ENCODE results near the gene MORF4L1.
"Not testable (repeated sequence)": the region's sequence is repeated elsewhere in the genome, so short reads cannot be mapped to it uniquely, and the experiment has no call there.

The MORF4L1 gene

DNA sequence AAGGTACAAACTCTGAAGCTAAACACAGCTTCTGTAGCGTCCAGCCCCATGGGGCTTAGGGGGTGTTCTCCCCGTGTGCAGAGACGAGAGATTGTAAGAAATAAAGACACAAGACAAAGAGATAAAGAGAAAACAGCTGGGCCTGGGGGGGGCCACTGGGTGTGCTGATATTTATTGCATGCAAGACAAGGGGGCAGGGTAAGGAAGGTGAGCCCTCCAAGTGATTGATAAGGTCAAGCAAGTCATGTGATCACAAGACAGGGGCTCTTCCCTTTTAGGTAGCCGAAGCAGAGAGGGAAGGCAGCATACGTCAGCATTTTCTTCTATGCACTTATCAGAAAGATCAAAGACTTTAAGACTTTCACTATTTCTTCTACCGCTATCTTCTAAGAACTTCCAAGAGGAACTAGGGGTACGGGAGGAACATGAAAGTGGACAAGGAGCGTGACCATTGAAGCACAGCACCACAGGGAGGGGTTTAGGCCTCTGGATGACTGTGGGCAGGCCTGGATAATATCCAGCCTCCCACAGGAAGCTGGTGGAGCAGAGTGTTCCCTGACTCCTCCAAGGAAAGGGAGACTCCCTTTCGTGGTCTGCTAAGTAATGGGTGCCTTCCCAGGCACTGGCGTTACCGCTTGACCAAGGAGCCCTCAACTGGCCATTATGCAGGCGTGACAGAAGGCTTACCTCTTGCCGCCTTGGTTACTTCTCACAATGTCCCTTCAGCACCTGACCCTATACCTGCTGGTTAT lies 29.8 kb downstream of the MORF4L1 start:
- H3K4me3 Mint-ChIP-seq; H3K4me1 Mint-ChIP-seq (ENCODE audit: low read depth); DNase-seq; H3K27me3 Mint-ChIP-seq; H3K9me3 Mint-ChIP-seq: not testable (repeated sequence)
- peak overlapping the region; percentile 9 for H3K27ac Mint-ChIP-seq
- peaks cover 95% of the 10 kb centered on the region for H3K36me3 Mint-ChIP-seq (ENCODE audit: low read depth)

DNA sequence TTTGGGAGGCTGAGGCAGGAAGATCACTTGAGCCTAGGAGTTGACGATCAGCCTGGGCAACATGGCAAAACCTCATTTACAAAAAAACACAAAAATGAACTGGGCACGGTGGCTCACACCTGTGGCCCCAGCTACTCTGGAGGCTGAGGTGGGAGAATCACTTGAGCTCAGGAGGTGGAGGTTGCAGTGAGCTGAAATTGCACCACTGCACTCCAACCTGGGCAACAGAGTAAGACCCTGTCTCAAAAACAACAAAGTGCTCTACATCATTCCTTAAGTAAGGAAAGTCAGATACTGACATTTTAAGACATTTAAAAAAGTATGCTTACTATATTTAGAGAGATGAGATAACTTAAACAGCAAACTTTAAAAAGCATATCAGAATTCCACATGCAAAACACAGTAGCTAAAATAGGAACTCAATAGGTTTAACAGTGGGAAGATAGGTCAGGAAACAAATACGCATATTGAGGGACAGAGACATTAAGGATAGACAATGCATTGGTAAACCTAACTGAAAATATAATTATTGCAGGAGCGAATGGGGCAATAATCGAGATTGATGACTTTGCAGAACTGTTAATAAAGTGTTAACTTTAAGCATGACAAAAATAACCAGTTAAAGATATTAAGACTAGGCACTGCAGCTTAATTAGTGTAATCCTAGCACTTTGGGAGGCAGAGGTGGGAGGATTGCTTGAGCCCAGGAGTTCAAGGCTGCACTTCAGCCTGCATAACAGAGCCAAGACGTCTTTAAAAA lies 32.1 kb downstream of the MORF4L1 start:
- Mint-ChIP-seq H3K4me1 (ENCODE audit: low read depth) (peaks cover 11% of the 10 kb centered on the region), H3K36me3 (ENCODE audit: low read depth) (peaks cover 93% of the 10 kb centered on the region), H3K4me3 (no peak overlapping the region), H3K9me3 (no peaks in the 10 kb centered on the region), H3K27me3 (no peaks in the 10 kb centered on the region), H3K27ac (no peak overlapping the region)
- DNase-seq: no peak

DNA sequence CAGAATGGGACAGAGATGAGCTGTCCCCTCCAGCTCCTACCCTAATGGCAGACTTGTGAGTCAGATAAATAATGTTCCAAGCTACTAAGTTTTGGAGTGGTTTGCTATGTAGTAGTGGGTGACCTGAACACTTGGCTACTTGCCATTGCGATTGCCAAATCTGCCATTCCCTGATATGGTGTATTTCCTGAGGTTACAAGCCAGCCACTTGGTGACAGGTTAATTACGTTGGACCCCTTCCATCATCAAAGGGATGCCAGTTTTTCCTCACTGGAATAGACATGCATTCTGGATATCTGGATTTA lies 33.6 kb downstream of the MORF4L1 start:
- H3K4me3 Mint-ChIP-seq: no peak overlapping the region
- H3K9me3 Mint-ChIP-seq: no peaks in the 10 kb centered on the region
- H3K27ac Mint-ChIP-seq: peak overlapping the region; percentile 20
- no peak for DNase-seq
- no peaks in the 10 kb centered on the region for H3K27me3 Mint-ChIP-seq
- H3K36me3 Mint-ChIP-seq (ENCODE audit: low read depth): peaks cover 95% of the 10 kb centered on the region
- peaks cover 15% of the 10 kb centered on the region for H3K4me1 Mint-ChIP-seq (ENCODE audit: low read depth)

DNA sequence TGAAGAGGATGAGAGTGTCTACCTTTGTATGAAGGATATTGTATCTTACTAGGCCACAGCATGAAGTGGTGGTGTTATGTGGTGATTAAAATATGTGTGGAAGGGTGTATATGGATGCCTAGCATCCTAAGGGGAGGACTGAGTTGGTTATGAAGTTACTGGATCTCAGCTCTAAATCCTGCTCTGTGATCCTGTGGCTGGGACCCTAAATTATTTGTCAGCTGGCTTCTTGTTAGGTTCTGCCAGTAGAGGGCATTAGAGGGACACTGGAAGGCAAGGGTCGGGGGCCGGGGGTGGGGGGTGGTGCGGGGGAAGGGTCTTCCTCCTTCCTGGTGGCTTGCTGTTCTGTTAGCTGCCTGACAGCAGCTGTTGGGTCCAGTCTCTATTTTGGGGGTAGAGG lies 34.9 kb downstream of the MORF4L1 start:
- Mint-ChIP-seq H3K27me3 (no peaks in the 10 kb centered on the region), H3K27ac (peak overlapping the region; percentile 45), H3K4me3 (no peak overlapping the region), H3K4me1 (ENCODE audit: low read depth) (peaks cover 11% of the 10 kb centered on the region), H3K9me3 (no peaks in the 10 kb centered on the region), H3K36me3 (ENCODE audit: low read depth) (peaks cover 95% of the 10 kb centered on the region)
- DNase-seq: no peak

DNA sequence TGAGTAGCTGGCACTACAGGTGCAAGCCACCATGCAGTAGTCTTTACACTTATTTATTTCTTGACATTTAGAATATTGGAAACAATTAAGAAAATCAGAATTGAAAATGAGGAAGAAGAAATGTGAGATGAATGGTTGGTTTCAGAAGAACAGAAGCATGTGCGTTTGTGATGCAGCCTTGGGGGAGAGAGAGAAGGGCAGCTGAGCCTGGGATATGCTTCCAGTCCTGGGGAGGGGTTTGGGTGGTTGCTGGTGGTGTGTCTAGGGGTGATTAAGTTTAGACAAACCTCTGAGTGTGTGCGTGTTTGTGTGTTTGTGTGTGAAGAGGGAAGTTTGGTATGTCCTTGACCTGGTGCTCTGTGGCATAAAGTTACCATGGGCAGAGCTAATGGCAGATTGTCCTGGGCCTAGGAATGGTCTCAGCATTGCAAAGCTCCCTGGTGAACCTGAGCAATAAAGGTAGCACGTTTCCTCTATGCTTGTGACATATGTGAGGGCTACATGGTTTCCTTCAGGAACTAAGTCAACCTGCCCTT lies 36.5 kb downstream of the MORF4L1 start:
- Mint-ChIP-seq H3K9me3 (no peaks in the 10 kb centered on the region), H3K4me1 (ENCODE audit: low read depth) (peaks cover 12% of the 10 kb centered on the region), H3K27me3 (no peaks in the 10 kb centered on the region), H3K27ac (peak overlapping the region; percentile 61), H3K36me3 (ENCODE audit: low read depth) (peaks cover 95% of the 10 kb centered on the region), H3K4me3 (no peak overlapping the region)
- DNase-seq: no peak

DNA sequence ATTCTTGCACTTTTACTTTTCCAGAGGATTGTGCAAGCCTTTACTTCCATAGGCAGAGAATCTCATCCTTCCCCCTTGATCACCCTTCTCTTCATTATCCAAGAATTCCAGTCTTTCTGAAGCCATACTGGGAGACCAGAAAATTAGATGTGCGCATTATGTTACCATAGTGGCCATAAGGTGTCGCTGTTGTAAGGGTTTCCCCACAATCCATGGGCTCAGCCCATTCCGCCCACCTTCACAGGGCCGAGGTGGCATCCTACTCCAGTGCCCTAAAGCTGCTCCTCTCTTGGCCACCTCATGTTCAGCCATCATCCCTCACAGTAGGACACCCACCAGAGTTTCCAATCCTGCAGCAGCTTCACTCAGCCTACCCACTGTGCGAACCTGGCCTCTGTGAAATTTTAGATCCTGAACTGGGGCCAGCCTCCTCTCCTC lies 37.1 kb downstream of the MORF4L1 start:
- Mint-ChIP-seq H3K36me3 (ENCODE audit: low read depth) (peaks cover 95% of the 10 kb centered on the region), H3K27ac (peak overlapping the region; percentile 45), H3K4me1 (ENCODE audit: low read depth) (peaks cover 12% of the 10 kb centered on the region), H3K4me3 (no peak overlapping the region), H3K27me3 (no peaks in the 10 kb centered on the region), H3K9me3 (no peaks in the 10 kb centered on the region)
- no peak for DNase-seq

DNA sequence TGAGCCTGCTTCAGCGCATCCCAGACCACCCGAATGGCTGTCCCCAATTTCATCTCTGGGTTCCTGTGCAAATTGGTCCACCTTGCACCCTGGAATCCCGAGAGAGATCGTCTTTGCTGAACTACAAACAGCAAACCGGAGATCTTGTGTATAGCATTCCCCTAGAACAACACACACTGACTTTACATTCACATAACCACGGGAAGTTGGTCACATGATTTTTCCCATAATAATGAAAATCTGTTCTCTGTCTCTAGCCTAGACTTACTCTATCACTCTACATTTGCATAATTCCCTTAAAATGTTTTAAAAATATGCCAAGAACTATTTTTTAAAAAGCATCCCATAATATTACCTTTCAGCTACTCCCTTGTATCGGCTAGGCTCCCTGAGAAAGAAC lies 37.6 kb downstream of the MORF4L1 start:
- H3K9me3 Mint-ChIP-seq: no peaks in the 10 kb centered on the region
- no peak for DNase-seq
- peaks cover 95% of the 10 kb centered on the region for H3K36me3 Mint-ChIP-seq (ENCODE audit: low read depth)
- H3K4me1 Mint-ChIP-seq (ENCODE audit: low read depth): peaks cover 12% of the 10 kb centered on the region
- H3K27me3 Mint-ChIP-seq: no peaks in the 10 kb centered on the region
- peak overlapping the region; percentile 39 for H3K27ac Mint-ChIP-seq
- no peak overlapping the region for H3K4me3 Mint-ChIP-seq

DNA sequence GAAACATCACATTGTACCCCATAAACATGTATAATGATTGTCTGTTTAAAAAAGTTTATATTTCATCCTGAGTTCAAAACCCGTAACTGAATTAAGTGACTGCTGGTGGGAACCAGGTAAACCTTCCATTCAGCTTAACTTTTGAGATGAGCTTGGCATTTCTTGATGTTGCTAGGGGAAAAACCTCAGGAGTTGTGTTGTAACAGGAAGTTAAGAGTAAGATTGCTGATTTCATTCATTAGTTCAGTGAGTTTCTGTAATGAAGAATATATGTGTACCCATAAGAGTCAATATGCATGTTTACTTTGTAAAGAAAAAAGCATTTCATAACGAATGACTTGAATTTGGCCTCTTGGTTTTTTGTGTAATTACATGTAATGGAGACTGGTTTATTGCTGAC lies 39.6 kb downstream of the MORF4L1 start:
- Mint-ChIP-seq H3K9me3 (no peaks in the 10 kb centered on the region), H3K27ac (peak overlapping the region; percentile 16), H3K4me1 (ENCODE audit: low read depth) (peaks cover 12% of the 10 kb centered on the region), H3K36me3 (ENCODE audit: low read depth) (peaks cover 86% of the 10 kb centered on the region), H3K27me3 (no peaks in the 10 kb centered on the region), H3K4me3 (no peak overlapping the region)
- no peak for DNase-seq

DNA sequence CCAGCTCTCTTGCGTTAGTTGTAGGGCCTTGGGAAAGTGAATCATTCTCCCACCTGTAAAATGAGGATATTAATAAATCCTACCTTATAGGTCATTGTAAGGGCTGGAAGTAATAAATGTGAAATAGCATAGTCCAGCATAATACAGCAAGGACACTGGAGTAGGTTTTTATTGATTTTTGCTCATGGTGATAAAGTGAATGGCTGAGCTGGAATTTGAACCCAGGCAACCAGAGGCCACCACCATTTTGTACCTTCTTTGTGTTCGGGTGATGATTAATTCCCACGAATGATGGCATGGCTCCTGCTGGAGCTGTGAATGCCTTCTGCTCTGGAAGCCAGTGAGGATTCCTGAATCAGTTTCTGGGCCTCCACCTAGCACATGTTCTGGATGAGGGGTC lies 40.3 kb downstream of the MORF4L1 start:
- peaks cover 84% of the 10 kb centered on the region for H3K36me3 Mint-ChIP-seq (ENCODE audit: low read depth)
- no peaks in the 10 kb centered on the region for H3K9me3 Mint-ChIP-seq
- no peak for DNase-seq
- H3K4me1 Mint-ChIP-seq (ENCODE audit: low read depth): peaks cover 12% of the 10 kb centered on the region
- no peak overlapping the region for H3K4me3 Mint-ChIP-seq
- no peak overlapping the region for H3K27ac Mint-ChIP-seq
- no peaks in the 10 kb centered on the region for H3K27me3 Mint-ChIP-seq

DNA sequence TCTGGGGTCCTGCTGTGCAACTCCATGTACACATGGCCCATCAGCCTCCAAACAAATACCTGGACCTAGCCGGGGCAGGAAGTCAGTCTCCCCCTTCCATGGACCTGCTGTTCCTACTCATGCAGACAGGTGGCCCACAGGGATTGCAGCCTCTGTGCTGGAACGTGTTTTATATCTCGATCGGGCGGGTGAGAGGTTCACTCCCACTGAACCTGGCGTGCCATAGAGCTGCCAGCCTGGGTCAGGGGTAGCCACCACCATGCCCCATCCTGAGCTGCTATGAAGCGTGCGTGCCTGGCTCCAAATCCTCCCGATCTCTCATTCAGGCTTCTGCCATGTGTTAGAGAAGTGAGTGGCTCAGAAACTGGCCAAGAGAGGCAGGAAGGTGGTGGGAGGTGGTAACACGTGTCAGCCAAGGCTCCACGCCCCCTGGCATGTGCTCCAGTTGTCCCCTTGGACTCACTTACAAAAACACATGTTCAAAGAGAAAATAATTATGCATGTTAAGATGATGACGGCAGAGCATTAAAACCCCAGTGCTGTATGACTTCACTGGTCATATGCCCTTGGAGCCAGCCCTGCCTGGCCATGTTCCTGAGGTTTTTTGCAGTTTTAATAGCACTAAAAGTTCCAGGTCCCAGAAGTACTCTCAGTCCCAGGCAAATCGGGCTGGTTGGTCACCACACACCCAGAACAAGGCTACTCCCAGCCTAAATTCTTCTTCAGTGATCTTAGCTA lies 41.5 kb downstream of the MORF4L1 start:
- no peak overlapping the region for H3K4me3 Mint-ChIP-seq
- no peak for DNase-seq
- peak overlapping the region; percentile 66 for H3K27ac Mint-ChIP-seq
- H3K4me1 Mint-ChIP-seq (ENCODE audit: low read depth): peaks cover 8% of the 10 kb centered on the region
- no peaks in the 10 kb centered on the region for H3K9me3 Mint-ChIP-seq
- peaks cover 84% of the 10 kb centered on the region for H3K36me3 Mint-ChIP-seq (ENCODE audit: low read depth)
- no peaks in the 10 kb centered on the region for H3K27me3 Mint-ChIP-seq

DNA sequence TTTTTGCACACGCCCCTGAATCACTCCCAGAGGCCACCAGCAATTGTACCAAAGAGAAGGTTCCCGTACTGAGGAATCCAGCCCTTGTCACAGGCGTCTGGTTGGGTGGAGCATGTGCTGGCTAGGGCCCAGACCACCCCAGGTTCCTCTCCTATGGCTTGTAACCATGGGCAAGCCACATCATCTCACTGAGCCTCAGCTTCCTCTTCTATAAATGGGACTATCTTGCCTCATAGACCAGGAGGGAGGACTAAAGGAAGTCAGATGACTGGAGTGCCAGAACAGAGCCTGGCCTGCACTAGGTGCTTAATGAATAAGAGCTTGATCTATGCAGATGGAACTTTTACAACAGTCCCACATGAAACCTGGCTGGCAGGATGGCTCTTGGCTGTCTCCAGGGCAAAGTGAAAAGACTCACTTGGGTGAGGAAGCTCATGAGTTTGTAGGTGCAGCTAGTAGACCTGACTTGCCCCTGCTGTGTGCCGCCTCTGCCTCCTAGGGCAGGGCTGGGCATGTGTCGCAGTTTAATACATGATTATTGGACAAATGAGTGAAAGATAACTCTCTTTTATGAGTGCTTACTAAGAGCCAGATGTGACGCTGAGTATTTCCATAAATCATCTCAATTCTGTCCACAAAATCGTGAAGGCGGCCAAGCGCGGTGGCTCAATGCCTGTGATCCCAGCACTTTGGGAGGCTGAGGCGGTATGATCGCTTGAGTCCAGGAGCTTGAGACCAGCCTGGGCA lies 42.8 kb downstream of the MORF4L1 start:
- peak overlapping the region; percentile 32 for H3K27ac Mint-ChIP-seq

DNA sequence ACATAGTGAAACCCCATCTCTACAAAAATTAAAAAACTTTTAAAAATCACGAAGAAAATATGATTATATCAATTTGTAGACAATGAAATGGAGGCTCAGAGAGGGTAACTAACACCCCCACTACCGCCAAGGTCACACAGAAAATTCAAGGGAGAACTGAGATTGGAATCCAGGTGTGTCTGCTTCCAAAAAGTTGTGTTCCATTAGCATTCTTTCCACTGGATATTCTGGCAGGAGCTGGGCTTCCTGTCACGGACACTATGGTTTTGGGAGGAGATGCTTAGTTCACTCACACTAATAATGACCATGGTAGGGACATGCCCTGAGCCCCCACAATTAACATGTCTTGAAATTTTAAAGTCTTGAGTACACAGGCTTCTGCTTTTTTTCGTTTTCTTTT lies 43.4 kb downstream of the MORF4L1 start:
- peaks cover 3% of the 10 kb centered on the region for H3K4me1 Mint-ChIP-seq (ENCODE audit: low read depth)
- no peak for DNase-seq
- H3K36me3 Mint-ChIP-seq (ENCODE audit: low read depth): peaks cover 78% of the 10 kb centered on the region
- no peaks in the 10 kb centered on the region for H3K27me3 Mint-ChIP-seq
- H3K9me3 Mint-ChIP-seq: no peaks in the 10 kb centered on the region
- no peak overlapping the region for H3K4me3 Mint-ChIP-seq
- no peak overlapping the region for H3K27ac Mint-ChIP-seq

More for the DNA sequence above, 42.8 kb downstream of the MORF4L1 start:
- Mint-ChIP-seq H3K4me3 (no peak overlapping the region), H3K4me1 (ENCODE audit: low read depth) (peaks cover 7% of the 10 kb centered on the region), H3K36me3 (ENCODE audit: low read depth) (peaks cover 82% of the 10 kb centered on the region), H3K27me3 (no peaks in the 10 kb centered on the region), H3K9me3 (no peaks in the 10 kb centered on the region)
- no peak for DNase-seq

DNA sequence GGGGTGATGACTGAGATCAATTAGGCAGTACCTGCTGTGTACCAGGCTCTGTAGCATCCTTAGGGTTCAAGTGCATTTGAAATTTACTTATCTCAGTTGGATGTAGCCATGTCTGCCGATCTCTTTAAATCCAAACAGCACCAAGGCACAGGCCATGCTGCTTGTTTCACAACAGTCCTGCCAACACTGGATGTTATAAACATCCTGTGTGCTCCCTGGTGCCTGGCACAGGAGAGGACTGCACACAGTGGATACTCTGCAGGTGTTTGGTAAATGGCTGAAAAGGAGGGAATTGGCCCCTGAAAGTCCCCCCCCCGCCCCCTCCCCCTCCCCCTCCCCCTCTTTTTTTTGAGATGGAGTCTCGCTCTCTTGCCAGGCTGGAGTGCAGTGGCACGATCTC lies 45.2 kb downstream of the MORF4L1 start:
- H3K9me3 Mint-ChIP-seq: no peaks in the 10 kb centered on the region
- H3K36me3 Mint-ChIP-seq (ENCODE audit: low read depth): peaks cover 79% of the 10 kb centered on the region
- no peak for DNase-seq
- no peak overlapping the region for H3K4me3 Mint-ChIP-seq
- no peak overlapping the region for H3K27ac Mint-ChIP-seq
- no peaks in the 10 kb centered on the region for H3K4me1 Mint-ChIP-seq (ENCODE audit: low read depth)
- H3K27me3 Mint-ChIP-seq: no peaks in the 10 kb centered on the region

DNA sequence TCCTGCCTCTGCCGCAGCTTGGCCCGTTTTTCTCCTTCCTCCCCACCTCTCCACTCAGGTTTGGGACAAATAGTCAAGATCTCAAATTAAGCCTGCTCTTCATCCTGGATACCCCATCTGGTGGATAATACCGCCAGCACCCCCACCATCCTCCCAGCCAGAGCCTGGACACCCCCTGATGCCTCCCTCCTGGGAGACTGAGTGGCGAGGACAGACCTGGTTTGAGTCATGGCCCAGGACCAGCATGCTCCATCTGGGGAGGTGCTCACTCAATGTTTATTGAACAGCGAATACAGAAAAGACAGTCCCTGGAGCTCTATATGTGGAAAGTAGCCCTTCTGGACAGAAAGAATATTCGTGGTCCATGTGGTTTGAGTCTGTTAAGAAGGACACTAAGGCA lies 48.8 kb downstream of the MORF4L1 start:
- peak overlapping the region; percentile 52 for H3K27ac Mint-ChIP-seq
- H3K36me3 Mint-ChIP-seq (ENCODE audit: low read depth): peaks cover 81% of the 10 kb centered on the region
- H3K27me3 Mint-ChIP-seq: no peaks in the 10 kb centered on the region
- no peak overlapping the region for H3K4me3 Mint-ChIP-seq
- no peaks in the 10 kb centered on the region for H3K9me3 Mint-ChIP-seq
- H3K4me1 Mint-ChIP-seq (ENCODE audit: low read depth): no peaks in the 10 kb centered on the region
- no peak for DNase-seq
